ENCODE results near the gene MEX3B.
"Not testable (repeated sequence)": the region's sequence is repeated elsewhere in the genome, so short reads cannot be mapped to it uniquely, and the experiment has no call there.

MEX3B gene

DNA sequence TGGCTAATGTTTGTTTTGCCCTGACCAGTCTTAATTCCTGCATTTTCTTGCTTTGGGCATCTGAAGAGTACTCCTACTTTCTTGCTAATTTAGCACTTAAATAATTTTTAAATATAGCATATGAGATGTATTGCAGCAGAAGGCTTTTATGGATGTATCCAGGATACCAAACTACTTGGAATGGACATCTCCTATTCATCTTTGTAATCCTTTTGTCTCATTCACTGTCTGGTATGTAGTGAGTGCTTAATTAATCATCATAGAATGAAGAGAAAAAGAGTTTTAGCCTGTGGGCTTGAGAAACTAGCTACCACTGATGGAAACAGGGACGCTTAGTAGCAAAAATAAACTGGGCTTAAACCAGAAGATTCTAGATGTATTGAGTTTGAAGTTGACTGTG is 40.6 kb downstream of the MEX3B start:
- TF ChIP-seq CTCF (IDR thresholded peaks at IDR 0.05; ENCODE audit: low read depth, low read length): no peak
- Histone ChIP-seq H3K4me1 (no peaks in the 10 kb centered on the region), H3K9me3 (no peaks in the 10 kb centered on the region), H3K36me3 (no peaks in the 10 kb centered on the region), H3K27me3 (peaks cover 10% of the 10 kb centered on the region; the same call in 1 of the 2 replicates), H3K4me3 (ENCODE audit: low read depth, low read length) (no peak overlapping the region)
- no peak for DNase-seq

- Histone ChIP-seq H3K36me3 (no peaks in the 10 kb centered on the region), H3K4me3 (ENCODE audit: low read depth, low read length) (no peak overlapping the region), H3K4me1 (no peaks in the 10 kb centered on the region), H3K9me3 (no peaks in the 10 kb centered on the region), H3K27me3 (peaks cover 10% of the 10 kb centered on the region; the same call in 1 of the 2 replicates)
- TF ChIP-seq CTCF (IDR thresholded peaks at IDR 0.05; ENCODE audit: low read depth, low read length): no peak
- DNase-seq: no peak
Measured at GRCh38 chr15:82003916-82004315, 41.9 kb downstream of the MEX3B start.

GRCh38 chr15:81995081-81995480 is 50.7 kb downstream of the MEX3B start:
- H3K27me3 ChIP-seq; DNase-seq; H3K4me3 ChIP-seq (ENCODE audit: low read depth, low read length); H3K36me3 ChIP-seq; H3K9me3 ChIP-seq; H3K4me1 ChIP-seq: not testable (repeated sequence)

GRCh38 chr15:81992523-81992922 is 53.3 kb downstream of the MEX3B start:
- no peaks in the 10 kb centered on the region for H3K36me3 ChIP-seq
- no peaks in the 10 kb centered on the region for H3K4me1 ChIP-seq
- TF ChIP-seq CTCF (IDR thresholded peaks at IDR 0.05; ENCODE audit: low read depth, low read length): no peak
- peaks cover 3% of the 10 kb centered on the region; the same call in 1 of the 2 replicates for H3K27me3 ChIP-seq
- no peak for DNase-seq
- H3K9me3 ChIP-seq: no peaks in the 10 kb centered on the region; the same call in 1 of the 2 replicates
- no peak overlapping the region for H3K4me3 ChIP-seq (ENCODE audit: low read depth, low read length)

Measured in BE2C (cell line).